ENCODE data around the gene ZDHHC11B. TPM values are rescaled to one million over a fixed set of nuclear protein-coding genes. Genes with fewer than 3 reads are reported as not detected.
"Not testable (repeated sequence)": the region's sequence is repeated elsewhere in the genome, so short reads cannot be mapped to it uniquely, and the experiment has no call there.

ZDHHC11B gene
- total RNA-seq, 1 donor from 2014 or later = 2.7 TPM

- Histone ChIP-seq H3K4me3 (no peak overlapping the region), H3K4me1 (no peaks in the 10 kb centered on the region), H3K36me3 (no peaks in the 10 kb centered on the region), H3K27me3 (no peaks in the 10 kb centered on the region), H3K9me3 (no peaks in the 10 kb centered on the region), H3K27ac (no peak overlapping the region)
- DNase-seq (ENCODE audit: extremely low spot score in 2 of 2) = peak in 1 of 2 donors; percentile 98
- intact Hi-C loops (cut with DNase I) = no loop called here
- TF ChIP-seq CTCF (IDR thresholded peaks at IDR 0.05) = no peak
- TF ChIP-seq POLR2AphosphoS5 (IDR thresholded peaks at IDR 0.05; ENCODE audit: insufficient read depth in 1 of 2, low read depth in 1 of 2) = no peak
- TF ChIP-seq POLR2A (IDR thresholded peaks at IDR 0.05) = no peak
Observed at GRCh38 chr5:773517-774264, 10.8 kb downstream of the ZDHHC11B start.

- H3K27me3 ChIP-seq; H3K9me3 ChIP-seq; H3K4me1 ChIP-seq; H3K4me3 ChIP-seq; H3K27ac ChIP-seq; intact Hi-C loops (cut with DNase I); H3K36me3 ChIP-seq: not testable (repeated sequence)
- peak in 1 of 2 donors; percentile 96 for DNase-seq (ENCODE audit: extremely low spot score in 2 of 2)
Observed at GRCh38 chr5:772931-773330, 11.6 kb downstream of the ZDHHC11B start.

GRCh38 chr5:772547-772890 lies 12.0 kb downstream of the ZDHHC11B start:
- H3K27ac ChIP-seq; H3K27me3 ChIP-seq; intact Hi-C loops (cut with DNase I); H3K4me3 ChIP-seq; H3K9me3 ChIP-seq; DNase-seq (ENCODE audit: extremely low spot score in 2 of 2); H3K4me1 ChIP-seq; H3K36me3 ChIP-seq: not testable (repeated sequence)

- H3K36me3 ChIP-seq; H3K4me1 ChIP-seq; H3K27ac ChIP-seq; H3K9me3 ChIP-seq; H3K4me3 ChIP-seq; intact Hi-C loops (cut with DNase I); H3K27me3 ChIP-seq: not testable (repeated sequence)
- DNase-seq (ENCODE audit: extremely low spot score in 2 of 2) = peak in 1 of 2 donors; percentile 92
Observed at GRCh38 chr5:771841-772546, 12.5 kb downstream of the ZDHHC11B start.

GRCh38 chr5:771087-771781 lies 13.3 kb downstream of the ZDHHC11B start:
- H3K27ac ChIP-seq; H3K4me3 ChIP-seq; intact Hi-C loops (cut with DNase I); H3K4me1 ChIP-seq; H3K9me3 ChIP-seq; H3K27me3 ChIP-seq; H3K36me3 ChIP-seq: not testable (repeated sequence)
- DNase-seq (ENCODE audit: extremely low spot score in 2 of 2) = peak in 1 of 2 donors; percentile 98

- H3K36me3 ChIP-seq; H3K27me3 ChIP-seq; H3K27ac ChIP-seq; intact Hi-C loops (cut with DNase I); H3K9me3 ChIP-seq; H3K4me1 ChIP-seq; H3K4me3 ChIP-seq: not testable (repeated sequence)
- peak in 1 of 2 donors; percentile 96 for DNase-seq (ENCODE audit: extremely low spot score in 2 of 2)
Observed at GRCh38 chr5:770585-770984, 13.9 kb downstream of the ZDHHC11B start.

- peak in 1 of 2 donors; percentile 97 for DNase-seq (ENCODE audit: extremely low spot score in 2 of 2)
- H3K27ac ChIP-seq; H3K4me1 ChIP-seq; H3K27me3 ChIP-seq; H3K36me3 ChIP-seq; H3K9me3 ChIP-seq; H3K4me3 ChIP-seq; intact Hi-C loops (cut with DNase I): not testable (repeated sequence)
Observed at GRCh38 chr5:769485-770145, 14.9 kb downstream of the ZDHHC11B start.
